ENCODE results near the gene HJV.
A peak's percentile ranks its signal among the peaks of the same experiment; 100 is the strongest.
"Not testable (repeated sequence)": the region's sequence is repeated elsewhere in the genome, so short reads cannot be mapped to it uniquely, and the experiment has no call there.

Gene HJV, protein sequence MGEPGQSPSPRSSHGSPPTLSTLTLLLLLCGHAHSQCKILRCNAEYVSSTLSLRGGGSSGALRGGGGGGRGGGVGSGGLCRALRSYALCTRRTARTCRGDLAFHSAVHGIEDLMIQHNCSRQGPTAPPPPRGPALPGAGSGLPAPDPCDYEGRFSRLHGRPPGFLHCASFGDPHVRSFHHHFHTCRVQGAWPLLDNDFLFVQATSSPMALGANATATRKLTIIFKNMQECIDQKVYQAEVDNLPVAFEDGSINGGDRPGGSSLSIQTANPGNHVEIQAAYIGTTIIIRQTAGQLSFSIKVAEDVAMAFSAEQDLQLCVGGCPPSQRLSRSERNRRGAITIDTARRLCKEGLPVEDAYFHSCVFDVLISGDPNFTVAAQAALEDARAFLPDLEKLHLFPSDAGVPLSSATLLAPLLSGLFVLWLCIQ

DNA sequence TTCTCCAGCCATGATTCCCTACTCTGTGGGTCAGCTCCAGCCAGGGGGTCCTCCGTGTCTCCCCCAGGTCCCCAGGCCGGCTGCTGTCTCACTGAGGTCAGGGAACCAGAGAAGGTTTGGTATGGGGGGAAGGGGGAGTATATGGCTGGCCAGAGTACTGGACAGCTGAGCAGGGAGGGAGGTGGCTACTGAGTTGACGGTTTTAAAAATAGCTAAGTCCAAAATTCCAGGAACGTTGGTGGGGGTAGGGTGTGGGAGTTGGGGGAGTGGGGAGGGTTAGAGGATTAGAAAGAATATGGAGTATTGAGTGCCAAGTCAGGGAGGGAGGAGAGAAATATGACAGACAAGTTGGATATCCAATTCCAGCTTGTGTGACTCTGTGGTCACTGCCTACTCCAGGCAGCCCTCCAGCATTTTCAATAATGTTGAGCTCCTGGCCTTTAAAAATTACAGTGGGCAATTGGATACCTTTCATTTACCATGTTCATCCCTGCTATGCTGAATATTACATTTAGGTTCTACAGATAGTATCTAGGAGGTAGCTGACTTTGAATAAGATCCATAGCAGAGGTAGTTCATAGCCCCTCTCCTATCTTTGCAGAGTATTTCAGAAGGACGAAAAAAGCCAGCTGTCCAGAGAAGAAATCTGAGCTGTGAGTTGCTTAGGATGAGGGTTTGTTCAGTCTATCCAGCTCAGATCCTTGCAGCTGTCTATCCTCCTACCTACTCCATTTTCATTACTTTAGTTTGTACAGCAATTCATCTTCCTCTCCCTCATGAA, at the start of gene HJV:
Gene HJV (minus strand): TSS at position 114 of the 781 bp plus-strand sequence. CDS start 1,504 bp downstream, outside the sequence.
- TF ChIP-seq, protein P1, sequence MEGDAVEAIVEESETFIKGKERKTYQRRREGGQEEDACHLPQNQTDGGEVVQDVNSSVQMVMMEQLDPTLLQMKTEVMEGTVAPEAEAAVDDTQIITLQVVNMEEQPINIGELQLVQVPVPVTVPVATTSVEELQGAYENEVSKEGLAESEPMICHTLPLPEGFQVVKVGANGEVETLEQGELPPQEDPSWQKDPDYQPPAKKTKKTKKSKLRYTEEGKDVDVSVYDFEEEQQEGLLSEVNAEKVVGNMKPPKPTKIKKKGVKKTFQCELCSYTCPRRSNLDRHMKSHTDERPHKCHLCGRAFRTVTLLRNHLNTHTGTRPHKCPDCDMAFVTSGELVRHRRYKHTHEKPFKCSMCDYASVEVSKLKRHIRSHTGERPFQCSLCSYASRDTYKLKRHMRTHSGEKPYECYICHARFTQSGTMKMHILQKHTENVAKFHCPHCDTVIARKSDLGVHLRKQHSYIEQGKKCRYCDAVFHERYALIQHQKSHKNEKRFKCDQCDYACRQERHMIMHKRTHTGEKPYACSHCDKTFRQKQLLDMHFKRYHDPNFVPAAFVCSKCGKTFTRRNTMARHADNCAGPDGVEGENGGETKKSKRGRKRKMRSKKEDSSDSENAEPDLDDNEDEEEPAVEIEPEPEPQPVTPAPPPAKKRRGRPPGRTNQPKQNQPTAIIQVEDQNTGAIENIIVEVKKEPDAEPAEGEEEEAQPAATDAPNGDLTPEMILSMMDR (IDR thresholded peaks at IDR 0.05; ENCODE audit: extremely low read depth, missing control alignments) = no peak
- no peak for DNase-seq (ENCODE audit: low spot score)

DNA sequence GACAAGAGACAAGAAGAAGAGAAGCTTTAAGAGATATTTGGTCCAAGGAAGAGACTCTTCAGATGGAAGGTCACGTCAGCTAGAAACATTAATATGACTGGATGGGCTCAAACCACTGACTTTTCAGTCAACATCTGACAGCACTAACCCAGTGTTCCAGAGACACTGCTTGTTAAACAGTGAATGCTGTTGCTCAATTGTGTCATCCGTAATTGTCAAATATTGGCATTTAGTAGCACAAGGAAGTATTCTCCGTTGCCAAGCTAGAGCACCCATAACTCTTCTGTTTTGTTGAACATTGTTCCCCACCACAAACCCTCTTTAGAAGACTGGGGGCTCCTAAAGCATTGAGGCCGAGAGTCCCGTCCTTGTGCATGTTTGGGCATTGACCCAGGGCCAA, 37.6 kb upstream of the HJV start:
- not testable (repeated sequence) for DNase-seq (ENCODE audit: low spot score)

DNA sequence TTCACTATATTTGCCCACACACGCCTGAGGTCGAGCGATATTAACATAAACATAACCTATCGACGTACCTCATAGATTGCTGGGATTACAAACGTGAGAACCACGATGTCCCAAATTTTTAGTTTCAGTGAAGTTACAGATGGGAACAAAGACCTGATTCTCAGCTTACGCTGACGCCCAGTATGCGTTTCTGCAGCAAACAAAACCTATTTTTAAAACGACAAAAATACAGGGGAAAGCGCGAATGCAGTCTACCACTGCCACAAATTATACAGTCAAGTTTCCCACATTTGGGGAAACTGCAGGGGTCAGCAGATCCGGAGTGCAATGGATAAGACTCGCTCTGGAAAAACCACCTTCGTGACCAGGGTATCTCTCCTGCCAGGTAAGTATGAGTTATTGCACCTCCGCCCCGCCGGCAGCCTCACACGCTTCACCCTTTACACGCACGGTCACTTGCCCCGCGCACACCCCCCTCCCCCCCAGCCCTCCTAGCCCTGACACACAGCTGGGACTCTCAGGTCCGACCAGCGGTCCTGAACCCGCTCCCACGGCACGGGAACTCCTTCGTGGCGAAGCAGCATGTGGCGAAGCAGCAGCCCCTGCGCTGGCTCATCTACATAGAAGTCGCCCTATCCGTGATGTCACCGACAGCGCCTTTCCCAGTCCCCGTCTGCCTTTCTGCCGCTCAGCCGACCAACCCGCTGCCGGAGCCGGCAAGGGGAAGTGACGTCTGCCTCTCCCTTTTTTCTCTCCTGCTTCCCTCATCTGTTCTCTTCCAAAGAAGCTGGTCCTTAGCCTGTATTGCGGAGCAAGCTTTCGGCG, 30.5 kb upstream of the HJV start:
- peak; percentile 72 for DNase-seq (ENCODE audit: low spot score)

DNA sequence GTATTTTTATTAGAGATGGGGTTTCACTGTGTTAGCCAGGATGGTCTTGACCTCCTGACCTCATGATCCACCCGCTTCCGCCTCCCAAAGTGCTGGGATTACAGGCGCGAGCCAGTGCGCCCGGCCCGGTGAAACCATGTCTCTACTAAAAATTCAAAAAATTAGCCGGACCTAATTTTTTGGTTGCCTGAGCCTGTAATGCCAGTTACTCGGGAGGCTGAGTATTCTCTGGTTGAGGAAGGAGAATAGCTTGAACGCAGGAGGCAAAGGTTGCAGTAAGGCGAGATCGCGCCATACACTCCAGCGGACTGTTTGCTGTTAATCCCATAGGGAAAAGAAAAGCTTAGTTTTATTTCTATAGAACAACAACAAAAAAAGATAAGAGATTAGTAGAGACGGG, 29.9 kb upstream of the HJV start:
- TF ChIP-seq, protein P1 (IDR thresholded peaks at IDR 0.05; ENCODE audit: extremely low read depth, missing control alignments) = no peak
- DNase-seq (ENCODE audit: low spot score) = no peak

DNA sequence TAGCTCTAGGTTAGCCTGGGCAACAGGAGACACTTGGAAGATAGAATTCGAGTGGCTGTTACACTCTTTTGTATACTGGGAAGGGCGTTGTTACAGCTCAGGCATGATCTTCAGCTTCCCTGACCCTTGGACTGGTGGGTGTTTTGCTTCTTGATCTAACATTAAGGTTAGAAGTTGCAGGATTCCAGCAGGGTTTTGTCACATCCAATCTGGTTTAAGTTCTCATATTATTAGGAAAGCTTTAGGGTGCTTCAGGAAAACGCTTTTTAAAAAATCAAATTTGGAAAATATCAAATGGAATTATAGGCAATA, 29.1 kb upstream of the HJV start:
- not testable (repeated sequence) for DNase-seq (ENCODE audit: low spot score)

DNA sequence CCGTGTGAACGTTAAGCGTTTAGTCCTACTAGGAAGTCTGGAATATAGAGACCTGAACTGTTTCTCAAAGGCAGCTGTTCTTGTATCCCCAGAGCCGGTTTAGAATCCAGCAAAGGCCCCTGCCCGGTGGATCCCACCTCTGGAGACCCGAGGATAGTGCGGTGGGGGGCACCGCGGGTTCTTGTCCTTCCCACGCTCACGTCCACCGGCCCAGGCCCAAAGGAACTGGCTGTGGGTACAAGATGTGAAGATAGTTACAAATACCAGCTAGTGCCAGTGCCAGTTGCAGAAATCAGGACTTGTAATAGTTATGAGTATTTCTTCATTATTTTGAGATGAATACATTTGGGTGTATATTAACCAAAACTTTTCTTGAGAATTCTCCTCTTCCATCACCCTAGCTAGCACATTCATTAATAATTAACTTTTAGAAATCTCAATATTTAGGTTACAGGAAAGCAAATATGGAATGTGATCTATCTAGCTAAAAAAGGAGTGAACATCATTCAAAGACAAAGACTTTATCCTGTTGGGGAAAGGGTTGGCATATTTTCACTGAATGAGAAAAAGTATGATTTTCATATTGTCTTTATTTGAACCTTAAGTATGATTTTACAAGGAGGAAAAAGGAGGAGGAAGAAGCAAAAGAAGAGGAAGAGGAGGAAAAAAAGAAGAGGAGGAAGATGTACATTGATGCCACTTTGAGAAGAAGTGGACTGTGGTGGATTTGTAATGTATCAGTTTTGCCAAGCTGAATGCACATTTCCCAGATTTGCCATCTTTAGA, 28.5 kb upstream of the HJV start:
- not testable (repeated sequence) for DNase-seq (ENCODE audit: low spot score)

DNA sequence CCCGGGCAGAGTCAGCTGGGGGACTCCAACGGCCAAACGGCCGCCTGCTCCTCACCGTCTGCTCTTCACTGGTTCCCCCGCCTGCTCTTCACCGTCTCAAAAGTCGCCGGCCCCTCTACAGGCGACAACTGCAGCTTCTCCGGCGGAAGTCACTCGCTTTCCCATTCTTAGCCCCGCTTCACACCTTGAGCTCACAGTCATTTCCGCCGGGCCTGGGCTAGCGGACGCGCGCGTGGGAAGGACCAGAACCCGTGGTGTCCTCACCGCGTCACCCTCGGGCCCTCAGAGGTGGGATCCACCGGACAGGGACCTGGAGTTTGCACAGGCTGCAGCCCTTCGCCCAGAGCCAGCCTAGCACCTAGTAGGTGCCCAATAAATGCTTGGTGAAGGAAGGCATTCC, 27.9 kb upstream of the HJV start:
- DNase-seq (ENCODE audit: low spot score) = no peak
- TF ChIP-seq, protein P1 (IDR thresholded peaks at IDR 0.05; ENCODE audit: extremely low read depth, missing control alignments) = no peak

DNA sequence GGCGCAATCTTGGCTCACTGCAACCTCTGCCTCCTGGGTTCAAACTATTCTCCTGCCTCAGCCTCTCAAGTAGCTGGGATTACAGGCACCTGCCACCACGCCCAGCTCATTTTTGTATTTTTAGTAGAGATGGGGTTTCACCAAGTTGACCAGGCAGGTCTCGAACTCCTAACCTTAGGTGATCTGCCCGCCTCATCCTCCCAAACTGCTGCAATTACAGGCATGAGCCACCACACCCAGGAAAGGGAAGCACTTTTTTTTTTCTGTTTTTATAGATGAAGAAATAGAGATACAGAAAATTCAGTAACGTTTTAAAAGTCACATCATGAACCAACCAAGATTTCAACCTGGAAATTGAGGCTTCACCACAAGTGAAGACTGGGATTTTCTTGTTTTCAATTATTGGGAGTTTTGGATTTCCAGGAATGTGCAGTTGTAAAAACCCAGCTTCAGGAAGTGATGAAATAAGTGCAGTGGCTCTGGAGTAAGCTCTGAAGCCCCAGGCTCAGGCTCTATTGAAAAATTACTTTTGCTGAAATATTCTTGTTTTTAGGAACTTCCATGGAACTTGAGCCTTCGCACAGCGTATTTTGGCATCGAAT, 27.1 kb upstream of the HJV start:
- DNase-seq (ENCODE audit: low spot score) = not testable (repeated sequence)

DNA sequence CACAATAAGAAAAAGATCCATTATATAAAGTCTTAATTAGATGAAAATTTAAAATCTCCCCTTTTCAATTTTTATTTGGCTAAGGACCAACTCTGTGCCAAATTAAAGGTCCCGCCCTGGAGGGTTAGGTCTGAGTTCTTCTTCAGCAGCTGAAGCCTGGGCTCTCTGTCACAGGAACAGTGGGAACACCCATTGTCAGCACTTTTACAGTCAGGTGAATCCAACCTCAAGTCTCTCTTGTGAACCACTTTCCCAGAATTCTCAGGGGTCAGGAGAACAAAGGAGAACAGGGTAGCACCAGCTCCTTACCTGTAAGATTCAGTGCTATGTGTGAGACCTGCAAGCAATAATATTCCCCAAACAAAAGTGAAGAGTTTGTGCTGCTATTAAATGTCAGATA, 25.1 kb upstream of the HJV start:
- no peak for DNase-seq (ENCODE audit: low spot score)
- TF ChIP-seq, protein P1 (IDR thresholded peaks at IDR 0.05; ENCODE audit: extremely low read depth, missing control alignments) = no peak

All from GM20000 (cell line).